SKM-1 treated with dmso at 0.1 percent for 144 hours (cell line): Measurements from ENCODE around the gene P2RY8.
"Not testable (repeated sequence)": the region's sequence is repeated elsewhere in the genome, so short reads cannot be mapped to it uniquely, and the experiment has no call there.

ENCODE experiments used
- DNase-seq: peaks from one replicate; lab custom pipeline; 2025; ENCODE audit not compliant: unreplicated experiment; lab: John Stamatoyannopoulos, UW

The P2RY8 gene, protein sequence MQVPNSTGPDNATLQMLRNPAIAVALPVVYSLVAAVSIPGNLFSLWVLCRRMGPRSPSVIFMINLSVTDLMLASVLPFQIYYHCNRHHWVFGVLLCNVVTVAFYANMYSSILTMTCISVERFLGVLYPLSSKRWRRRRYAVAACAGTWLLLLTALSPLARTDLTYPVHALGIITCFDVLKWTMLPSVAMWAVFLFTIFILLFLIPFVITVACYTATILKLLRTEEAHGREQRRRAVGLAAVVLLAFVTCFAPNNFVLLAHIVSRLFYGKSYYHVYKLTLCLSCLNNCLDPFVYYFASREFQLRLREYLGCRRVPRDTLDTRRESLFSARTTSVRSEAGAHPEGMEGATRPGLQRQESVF

DNA sequence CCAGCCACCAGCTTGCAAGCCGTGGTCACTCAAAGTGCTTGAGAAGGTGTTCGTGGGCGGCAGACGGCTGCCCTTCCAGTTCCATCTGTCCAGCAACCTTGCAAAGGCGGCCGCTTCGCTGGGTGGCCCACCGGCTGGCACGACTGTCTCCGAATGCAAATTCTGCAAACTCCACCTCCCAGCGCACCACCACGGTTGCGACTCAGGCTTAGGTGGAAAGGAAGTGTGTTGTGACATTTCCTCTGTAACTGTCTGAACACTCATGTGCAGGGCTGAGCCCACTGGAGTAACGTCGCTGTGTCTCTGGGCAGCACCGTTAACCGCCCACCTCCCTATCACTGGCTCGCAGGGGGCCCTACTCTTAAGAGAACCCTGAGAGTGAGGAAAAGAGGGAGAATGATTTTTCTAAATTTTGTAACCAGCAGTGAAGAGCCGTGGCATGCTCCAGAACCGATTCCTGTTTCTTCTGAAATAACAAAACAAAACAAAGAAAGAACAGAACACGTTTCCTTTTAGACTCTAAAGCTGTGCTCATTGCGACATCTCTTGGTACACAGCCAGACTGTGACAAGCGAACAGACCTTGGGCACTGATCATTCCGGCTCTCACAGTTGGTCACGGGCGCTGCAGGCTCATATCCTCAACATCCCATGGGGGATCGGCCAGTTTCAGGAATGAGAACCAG lies at the start of gene P2RY8:
TSS of gene P2RY8 (minus strand) at position 155 of the 685 bp plus-strand sequence. CDS start 70,627 bp downstream, outside the sequence.
- peak; percentile 95 for DNase-seq

DNA sequence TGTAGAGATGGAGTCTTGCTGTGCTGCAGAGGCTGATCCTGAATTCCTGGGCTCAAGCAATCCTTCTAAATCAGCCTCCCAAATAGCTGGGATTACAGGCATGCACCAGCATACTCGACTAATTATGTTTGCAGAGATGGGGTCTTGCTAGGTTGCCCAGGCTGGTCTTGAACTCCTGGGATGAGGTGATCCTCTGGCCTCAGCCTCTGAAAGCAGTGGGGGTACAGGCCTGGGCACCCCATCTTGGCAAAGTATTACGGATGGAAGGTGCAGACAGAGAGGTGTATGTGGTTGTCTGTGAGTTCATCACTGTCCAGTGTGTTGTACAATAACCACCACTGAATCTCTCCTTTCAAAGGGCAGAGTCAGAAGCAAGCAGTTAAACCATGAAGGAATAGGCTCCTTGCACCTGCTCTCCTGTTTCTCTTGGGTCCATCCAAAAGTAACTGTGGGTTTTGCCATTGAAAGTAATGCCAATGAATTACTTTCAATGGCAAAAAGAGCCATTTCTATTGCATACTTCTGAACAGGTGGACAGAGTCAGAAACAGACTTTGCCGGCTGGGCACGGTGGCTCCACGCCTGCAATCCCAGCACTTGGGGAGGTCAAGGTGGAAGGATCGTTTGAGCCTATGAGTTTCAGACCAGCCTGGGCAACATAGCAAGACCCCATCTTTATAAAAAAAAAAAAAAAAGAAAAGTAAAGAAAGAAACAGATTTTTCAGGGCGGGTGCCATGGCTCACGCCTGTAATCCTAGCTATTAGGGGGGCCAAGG lies 47.4 kb upstream of the P2RY8 start:
- no peak for DNase-seq

DNA sequence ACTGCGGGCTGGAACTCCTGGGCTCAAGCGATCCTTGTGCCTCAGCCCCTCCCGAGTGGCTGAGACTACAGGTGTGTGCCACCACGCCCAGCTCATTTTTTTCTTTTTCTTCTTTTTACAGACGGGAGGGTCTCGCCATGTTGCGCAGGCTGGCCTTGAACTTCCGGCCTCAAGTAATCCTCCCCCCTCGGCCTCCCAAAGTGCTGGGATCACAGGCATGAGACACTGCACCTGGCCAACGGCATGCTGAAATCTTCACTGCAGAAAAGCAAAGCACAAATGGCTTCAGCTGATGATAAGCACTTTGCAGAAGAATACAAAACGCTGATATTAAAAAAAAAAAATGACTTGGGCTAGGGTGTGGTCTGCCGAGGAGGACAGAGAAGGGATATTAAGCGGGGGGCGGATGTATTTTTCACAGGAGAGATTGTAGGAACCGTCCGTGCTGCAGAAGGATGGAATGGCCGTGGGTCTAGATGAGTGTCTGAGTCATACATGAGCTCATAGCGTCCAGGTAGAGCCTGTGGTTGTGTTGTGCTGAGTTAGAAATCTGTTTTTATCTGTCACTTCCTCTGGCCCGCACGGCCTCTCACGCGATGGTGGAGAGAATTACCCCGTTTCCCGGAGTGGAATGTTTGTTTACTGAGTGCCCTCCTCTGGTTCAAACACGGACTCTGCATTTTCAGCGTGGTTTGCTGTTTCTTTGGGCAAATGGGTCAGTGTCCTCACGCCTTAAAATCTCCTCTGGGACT lies 45.9 kb upstream of the P2RY8 start:
- peak; percentile 55 for DNase-seq

DNA sequence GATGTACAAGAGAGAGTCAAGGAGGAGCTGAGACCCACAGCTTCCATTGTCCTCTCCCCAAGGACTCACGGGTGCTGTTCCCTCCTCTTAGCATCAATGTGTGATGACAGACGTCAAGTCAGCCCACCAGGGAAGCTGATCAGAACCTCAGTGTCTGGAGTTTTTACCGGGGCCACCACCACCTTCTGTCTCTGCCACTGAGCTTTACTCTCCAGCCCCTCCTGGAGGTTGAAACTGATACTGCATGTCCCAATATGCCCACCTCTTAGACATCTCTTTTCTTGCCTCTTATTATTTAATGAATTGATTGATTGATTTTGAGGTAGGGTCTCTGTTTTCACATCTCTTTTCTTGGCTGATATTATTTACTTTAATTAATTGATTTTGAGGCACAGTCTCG lies 44.1 kb upstream of the P2RY8 start:
- DNase-seq: peak; percentile 88

DNA sequence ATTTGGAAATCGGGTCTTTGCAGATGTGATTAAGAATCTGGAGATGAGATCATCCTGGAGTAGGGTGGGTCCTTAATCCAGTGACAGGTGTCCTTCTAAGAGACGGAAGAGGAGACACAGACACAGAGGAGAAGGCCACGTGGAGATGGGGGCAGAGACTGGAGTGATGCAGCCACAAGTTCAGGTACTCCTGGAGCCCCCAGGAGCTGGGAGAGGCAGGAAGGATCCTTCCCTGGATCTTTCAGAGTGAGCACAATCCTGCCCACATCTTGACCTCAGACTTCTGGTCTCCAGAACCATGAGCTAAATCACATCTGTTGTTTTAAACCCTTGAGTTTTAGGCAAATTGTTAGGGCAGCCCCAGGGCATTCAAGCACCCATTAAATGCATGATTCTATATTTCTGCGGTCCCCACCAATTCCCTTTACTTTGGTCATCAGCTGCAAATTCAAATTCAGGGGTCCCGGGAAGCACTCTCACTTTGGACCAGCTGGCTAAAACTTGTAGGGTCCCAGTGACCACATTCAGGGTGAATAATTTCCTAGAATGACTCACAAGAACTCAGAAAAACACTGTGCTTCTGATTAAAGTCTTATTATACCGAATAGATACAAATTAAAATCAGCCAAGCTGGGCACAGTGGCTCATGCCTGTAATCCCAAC lies 41.7 kb upstream of the P2RY8 start:
- no peak for DNase-seq

DNA sequence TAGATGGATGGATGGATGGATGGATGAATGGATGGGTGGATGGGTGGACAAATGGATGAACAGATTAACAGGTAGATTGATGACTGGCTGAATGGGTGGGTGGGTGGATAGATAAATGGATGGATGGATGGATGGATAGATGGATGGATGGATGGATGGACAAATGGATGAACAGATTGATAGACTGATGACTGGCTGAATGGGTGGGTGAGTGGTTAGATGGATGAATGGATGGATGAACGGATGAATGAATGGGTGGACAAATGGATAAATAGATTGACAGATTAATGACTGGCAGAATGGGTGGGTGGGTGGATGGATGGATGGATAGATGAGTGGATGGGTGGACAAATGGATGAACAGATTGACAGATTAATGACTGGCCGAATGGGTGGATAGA lies 40.9 kb upstream of the P2RY8 start:
- no peak for DNase-seq

DNA sequence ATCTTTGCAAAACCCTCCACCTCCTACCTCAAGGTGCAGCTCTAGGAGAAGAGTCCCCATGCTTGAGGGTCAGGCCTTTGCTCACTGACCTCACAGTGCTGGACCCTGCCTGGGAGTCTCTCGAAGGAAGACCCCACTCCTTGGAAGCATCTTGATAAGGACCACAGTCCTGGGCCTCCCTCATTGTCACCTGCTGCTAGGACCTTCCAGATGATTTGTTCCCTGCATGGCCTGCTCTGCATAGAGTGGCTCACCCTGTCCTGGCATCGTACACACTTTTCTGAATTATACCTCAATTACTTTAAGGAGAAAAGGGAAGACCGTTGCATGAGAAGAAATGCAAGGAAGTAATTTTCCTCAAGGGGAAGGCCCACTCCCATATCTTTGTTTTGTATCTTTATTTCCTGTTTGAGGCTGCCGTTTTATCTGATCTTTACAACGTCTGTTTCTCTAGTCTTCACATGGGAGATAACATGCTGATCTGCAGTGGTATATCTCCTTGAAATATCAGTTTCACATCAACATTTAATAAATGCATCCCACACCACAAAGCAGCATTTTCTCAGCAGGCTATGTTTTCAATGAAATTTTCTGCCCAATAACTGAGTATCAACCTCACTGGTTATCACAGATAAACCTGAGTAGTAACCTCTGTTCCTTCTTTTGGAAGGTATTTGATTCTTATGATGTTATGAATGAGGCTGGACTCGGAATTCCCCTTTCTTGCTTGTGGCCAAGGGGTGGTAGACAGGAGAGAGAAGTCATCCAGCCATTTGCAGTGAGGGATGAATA lies 39.4 kb upstream of the P2RY8 start:
- no peak for DNase-seq

DNA sequence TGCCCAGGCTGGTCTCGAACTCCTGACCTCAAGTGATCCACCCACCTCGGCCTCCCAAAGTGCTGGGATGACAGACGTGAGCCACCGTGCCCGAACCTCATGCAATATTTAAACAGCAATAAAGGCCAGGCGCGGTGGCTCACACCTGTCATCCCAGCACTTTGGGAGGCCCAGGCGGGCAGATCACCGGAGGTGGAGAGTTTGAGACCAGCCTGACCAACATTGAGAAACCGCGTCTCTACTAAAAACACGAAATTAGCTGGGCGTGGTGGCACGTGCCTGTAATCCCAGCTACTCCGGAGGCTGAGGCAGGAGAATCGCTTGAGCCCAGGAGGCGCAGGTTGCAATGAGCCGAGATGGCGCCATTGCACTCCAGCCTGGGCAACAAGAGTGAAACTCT lies 37.2 kb upstream of the P2RY8 start:
- DNase-seq: not testable (repeated sequence)

DNA sequence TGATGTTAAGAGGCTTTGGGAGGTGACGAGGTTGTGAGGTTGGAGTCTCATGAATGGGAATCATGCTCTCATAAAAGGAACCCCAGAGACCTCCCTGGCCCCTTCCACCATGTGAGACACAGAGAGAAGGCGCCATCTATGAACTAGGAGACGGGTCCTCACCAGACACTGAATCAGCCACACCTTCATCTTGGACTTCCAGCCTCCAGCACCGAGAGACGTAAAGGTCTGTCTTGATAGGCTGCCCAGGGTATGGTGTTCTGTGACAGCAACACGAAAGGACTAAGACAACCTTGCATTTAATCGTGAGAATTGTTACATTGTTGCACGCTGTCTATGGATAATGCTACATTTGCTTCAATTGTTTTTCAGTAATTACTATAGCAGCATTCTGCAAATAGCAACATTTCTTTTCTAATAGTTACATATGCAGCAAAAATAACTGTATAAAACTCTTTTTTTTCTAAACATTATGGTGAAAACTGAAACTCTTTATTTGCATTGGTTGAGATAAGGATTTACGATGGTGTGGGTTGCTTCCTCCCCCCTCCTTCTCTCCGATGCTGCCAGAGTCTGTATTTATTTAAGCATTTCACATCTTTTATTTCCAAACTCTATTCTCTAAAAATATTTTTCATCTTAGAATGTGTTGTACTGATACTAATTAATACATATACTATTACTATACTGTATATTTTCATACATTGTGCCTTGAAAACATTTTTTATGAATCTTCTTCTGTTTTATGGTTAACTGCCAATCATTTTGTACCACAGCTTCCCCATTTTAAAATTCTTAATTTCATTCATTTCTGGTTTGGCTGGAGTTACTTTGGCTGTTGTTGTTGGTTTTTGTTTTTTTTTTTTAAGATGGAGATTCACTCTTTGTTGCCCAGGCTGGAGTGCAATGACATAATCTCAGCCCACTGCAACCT lies 28.0 kb upstream of the P2RY8 start:
- DNase-seq: no peak

DNA sequence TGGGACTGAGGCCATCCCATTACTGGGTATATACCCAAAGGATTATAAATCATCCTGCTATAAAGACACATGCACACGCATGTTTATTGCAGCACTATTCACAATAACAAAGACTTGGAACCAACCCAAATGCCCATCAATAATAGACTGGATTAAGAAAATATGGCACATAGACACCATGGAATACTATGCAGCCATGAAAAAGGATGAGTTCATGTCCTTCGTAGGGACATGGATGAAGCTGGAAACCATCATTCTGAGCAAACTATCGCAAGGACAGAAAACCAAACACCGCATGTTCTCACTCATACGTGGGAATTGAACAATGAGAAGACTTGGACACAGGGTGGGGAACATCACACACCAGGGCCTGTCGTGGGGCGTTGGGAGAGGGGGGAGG lies 27.1 kb upstream of the P2RY8 start:
- DNase-seq: not testable (repeated sequence)

DNA sequence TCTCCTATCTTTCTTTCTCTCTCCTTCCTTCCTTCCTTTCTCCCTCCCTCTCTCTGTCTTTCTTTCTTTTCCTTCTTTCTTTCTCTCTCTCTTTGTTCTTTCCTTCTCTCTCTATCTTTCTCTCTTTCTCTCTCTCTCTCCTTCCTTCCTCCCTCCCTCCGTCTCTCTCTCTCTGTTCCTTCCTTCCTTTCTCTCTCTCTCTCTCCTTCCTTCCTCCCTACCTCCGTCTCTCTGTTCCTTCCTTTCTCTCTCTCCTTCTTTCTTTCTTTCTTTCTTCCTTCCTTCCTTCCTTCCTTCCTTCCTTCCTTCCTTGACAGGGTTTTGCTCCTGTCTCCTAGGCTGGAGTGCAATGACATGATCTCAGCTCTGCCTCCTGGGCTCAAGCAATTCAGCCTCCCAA lies 24.2 kb upstream of the P2RY8 start:
- DNase-seq: no peak

DNA sequence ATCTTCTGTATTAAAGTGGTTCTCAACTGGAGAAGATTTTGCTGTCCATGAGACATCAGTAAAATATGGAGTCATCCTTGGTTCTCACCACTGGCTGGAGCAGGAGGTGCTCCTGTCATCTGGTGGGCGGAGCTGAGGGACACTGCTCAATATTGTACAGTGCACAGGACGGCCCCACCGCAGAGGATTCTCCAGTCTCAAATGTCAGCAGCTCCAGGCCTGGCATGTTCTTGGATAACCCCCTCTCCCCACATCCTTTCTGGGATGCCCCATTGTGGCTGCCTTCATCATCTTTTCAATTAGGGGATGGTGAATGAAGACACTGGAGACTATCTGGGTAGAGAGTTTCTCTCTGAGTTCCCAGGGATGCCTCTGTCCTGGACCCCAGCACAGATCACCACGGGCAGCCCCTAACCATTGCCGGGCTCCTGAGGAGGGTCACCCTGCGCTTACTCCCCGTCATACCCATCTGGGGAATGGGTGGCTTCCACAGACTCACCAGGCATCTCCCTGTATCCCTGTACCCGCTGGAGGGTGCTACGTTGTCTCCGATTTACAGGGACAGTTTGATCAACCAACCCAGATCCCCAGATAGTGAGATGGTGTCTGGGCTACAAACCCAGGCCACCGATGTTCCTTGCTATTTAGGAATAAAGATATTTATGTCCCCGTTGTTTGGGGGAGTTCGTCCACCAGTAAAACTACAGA lies 21.9 kb upstream of the P2RY8 start:
- no peak for DNase-seq

DNA sequence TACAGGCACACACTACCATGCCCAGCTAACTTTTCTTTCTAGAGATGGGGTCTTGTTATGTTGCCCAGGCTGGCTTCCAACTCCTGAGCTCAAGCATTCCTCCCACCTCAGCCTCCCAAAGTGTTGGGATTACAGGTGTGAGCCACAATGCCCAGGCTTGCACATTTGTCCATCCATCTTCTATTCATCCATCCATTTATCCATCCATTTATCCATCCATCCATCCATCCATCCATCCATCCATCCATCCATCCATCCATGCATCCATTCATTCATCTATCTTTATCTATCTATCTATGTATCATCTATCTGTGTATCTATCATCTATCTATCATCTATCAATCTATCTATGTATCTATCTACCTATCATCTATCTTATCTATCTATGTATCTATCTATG lies 20.5 kb upstream of the P2RY8 start:
- DNase-seq: not testable (repeated sequence)

DNA sequence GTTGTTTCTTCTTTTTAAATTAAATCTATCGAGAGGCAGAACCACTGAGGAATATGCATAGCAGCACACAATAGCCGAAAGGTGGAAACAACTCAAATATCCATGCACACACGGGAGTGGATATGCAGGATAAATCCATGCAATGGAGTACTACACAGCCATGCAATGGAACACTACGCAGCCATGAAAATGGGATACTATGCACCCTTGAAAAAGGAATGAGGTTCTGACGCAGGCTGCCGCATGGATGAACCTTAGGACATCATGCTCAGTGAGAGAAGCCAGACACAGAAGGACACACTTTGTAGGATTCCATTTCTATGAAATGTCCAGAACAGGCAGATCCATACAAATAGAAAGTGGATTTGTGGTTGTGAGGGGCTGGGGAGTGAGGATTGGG lies 18.4 kb upstream of the P2RY8 start:
- DNase-seq: no peak

DNA sequence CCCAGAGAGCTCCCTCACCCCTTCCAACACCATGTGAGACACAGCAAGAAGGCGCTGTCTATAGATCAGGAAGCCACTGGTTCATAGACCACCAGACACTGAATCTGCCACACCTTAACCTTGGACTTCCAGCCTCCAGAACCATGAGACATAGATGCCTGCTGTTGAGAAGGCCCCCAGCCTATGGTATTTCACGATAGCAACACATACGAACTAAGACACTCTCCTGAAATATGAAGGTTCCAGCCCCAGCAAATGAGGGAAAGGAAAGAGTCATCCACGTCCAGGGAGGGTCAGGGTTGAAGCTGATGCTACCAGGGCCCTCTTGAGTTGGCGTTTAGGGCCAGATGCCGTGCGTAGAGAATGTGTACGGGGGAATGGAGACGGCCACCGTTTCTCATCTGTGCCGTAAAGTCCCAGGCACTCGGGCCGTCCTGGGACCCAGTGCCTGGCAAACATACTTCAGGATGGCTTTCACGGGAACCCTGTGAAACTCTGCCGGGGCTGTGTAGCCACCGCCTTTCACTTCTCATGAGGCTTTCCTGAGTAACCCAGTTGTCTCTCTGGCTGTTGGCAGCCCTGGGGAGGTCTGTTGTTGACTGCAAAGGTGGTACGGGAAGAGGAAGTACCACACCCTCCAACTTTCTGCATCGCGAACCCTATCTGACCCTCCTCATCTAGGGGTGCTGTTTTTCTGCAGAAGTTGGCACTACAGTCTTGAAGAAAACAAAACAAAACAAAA lies 17.7 kb upstream of the P2RY8 start:
- DNase-seq: no peak

DNA sequence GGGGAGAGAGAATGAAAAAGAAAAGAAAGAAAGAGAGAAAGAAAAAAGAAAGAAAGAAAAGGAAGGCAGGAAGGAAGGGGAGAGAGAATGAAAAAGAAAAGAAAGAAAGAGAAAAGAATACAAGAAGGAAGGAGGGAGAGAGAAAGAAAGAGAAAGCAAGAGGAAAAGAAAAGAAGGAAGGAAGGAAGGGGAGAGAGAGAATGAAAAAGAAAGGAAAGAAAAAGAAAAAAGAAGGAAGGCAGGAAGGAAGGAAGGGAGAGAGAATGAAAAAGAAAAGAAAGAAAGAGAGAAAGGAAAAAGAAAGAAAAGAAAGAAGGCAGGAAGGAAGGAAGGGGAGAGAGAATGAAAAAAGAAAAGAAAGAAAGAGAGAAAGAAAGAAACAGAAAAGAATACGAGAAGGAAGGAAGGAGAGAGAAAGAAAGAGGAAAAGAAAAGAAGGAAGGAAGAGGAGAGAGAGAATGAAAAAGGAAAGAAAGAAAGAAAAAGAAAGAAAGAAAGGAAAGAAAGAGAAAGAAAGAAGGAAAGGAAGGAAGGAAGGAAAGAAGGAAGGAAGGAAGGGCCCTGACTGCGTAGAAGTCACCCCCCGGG lies 15.1 kb upstream of the P2RY8 start:
- no peak for DNase-seq

DNA sequence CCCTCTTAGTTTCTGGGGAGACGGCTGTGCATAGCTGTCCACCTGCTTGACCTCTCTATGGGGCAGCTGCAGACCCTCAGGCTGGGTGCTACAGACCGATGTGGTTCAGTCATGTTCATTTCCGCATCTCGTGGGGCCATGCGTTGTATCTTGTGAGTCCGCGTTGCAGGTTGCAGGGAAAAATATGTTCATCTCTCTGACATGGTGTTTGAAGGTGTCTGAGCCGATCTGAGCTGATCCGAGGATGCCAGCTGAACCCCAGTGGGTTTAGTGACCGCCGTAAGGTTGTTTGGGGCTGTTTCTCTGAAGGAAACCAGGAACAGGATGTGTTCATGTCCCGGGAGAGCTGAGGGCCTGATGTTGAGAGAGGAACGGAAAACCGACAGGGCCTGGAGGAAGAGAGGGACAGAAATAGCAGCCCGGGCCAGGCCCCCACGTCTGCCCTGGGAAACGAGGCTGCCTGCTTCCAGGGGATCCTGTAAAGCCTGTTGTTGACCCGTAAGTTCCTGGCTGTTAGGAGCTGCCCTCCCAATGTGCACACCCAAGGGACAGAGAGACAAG lies 9.8 kb upstream of the P2RY8 start:
- DNase-seq: no peak
